Lower leg skin (tissue), 3 donors: ENCODE measurements around the gene APBA2.

ENCODE experiments used
- POLR2A ChIP-seq, 2 donors: fragments of 450-650 bp; IDR thresholded peaks; one replicate each; pipeline ENCODE4 v1.6.1; 2016 to 2017; ENCODE audit warnings: antibody characterized with exemption in 2 of 2, mild to moderate bottlenecking in 1 of 2, moderate library complexity in 1 of 2
- TF ChIP-seq, protein P1 (sequence below), 3 donors: fragments of 450-650 bp; IDR thresholded peaks; one replicate each; pipeline ENCODE4 v1.5.1; 2016; ENCODE audit warnings: antibody characterized with exemption in 3 of 3, mild to moderate bottlenecking in 3 of 3, moderate library complexity in 2 of 3

DNA sequence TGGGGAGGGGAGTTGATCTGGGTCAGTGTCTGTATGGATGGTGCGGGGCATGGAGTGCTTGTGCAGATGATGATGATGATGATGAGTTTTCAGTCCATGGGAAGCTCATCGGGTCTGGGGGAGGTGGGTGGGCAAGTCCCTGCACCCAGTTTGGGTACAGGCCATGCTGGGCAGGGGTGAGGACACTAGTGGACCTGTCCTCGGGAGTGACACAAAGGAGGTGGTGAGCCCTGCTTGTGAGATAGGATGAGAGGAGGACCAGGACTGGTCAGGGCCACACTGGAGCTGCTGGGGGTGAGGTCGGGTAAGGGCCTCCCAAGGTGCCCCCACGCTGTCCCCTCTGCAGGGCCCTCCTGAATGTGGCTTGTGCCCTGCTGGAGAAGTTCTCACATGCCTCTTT is 177.9 kb downstream of the APBA2 start:
- TF ChIP-seq, protein P1, sequence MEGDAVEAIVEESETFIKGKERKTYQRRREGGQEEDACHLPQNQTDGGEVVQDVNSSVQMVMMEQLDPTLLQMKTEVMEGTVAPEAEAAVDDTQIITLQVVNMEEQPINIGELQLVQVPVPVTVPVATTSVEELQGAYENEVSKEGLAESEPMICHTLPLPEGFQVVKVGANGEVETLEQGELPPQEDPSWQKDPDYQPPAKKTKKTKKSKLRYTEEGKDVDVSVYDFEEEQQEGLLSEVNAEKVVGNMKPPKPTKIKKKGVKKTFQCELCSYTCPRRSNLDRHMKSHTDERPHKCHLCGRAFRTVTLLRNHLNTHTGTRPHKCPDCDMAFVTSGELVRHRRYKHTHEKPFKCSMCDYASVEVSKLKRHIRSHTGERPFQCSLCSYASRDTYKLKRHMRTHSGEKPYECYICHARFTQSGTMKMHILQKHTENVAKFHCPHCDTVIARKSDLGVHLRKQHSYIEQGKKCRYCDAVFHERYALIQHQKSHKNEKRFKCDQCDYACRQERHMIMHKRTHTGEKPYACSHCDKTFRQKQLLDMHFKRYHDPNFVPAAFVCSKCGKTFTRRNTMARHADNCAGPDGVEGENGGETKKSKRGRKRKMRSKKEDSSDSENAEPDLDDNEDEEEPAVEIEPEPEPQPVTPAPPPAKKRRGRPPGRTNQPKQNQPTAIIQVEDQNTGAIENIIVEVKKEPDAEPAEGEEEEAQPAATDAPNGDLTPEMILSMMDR (IDR thresholded peaks at IDR 0.05) = no peak
- TF ChIP-seq POLR2A (IDR thresholded peaks at IDR 0.05) = no peak
